Upper lobe of left lung (tissue), 6 donors: Measurements from ENCODE around the gene MSANTD3. TPM values are rescaled to one million over a fixed set of nuclear protein-coding genes. Genes with fewer than 3 reads are reported as not detected.

Experiments used
- ATAC-seq, 2 donors: fragments of 200-7000 bp; cut with Tn5 transposase; one replicate each; pipeline ENCODE4 v1.9.1; 2022; ENCODE audit warnings: mild to moderate bottlenecking in 2 of 2, moderate library complexity in 2 of 2; ENCODE audit not compliant: low FRiP score in 2 of 2
- DNase-seq, 2 donors: peaks; one replicate each; pipeline ENCODE4 v3.0.0-alpha.2; 2019 to 2020
- H3K27ac ChIP-seq, 4 donors: fragments of 200-600 bp; sonication (generic); one replicate each; pipeline ENCODE4 v1.5.1; 2016 to 2019
- H3K27me3 ChIP-seq, 4 donors: fragments of 200-600 bp; sonication (generic); one replicate each; pipeline ENCODE4 v1.5.1; 2017 to 2019
- H3K36me3 ChIP-seq, 4 donors: fragments of 200-600 bp; sonication (generic); one replicate each; pipeline ENCODE4 v1.5.1; 2016 to 2019
- H3K4me1 ChIP-seq, 4 donors: fragments of 200-600 bp; sonication (generic); one replicate each; pipeline ENCODE4 v1.5.1; 2018 to 2019
- H3K4me3 ChIP-seq, 4 donors: fragments of 200-600 bp; sonication (generic); one replicate each; pipeline ENCODE4 v1.5.1; 2017 to 2019; ENCODE audit warnings: mild to moderate bottlenecking in 2 of 4, moderate library complexity in 1 of 4
- H3K9me3 ChIP-seq, 4 donors: fragments of 200-600 bp; sonication (generic); one replicate each; pipeline ENCODE4 v1.5.1; 2018 to 2019
- CTCF ChIP-seq, 6 experiments: fragments of 450-650 bp in 4 of 6; fragments of 200-600 bp in 2 of 6; sonication (generic) in 2 of 6; IDR thresholded peaks; one replicate each; pipeline ENCODE4 v1.5.1; 2016 to 2019; ENCODE audit warnings: antibody characterized with exemption in 6 of 6
- EP300 ChIP-seq, 4 donors: sonication (generic); formaldehyde crosslinking; IDR thresholded peaks; one replicate each; pipeline ENCODE4 v1.5.1; 2017; ENCODE audit warnings: antibody characterized with exemption in 4 of 4, control low read depth in 2 of 4
- POLR2A ChIP-seq, 4 donors: fragments of 450-650 bp; IDR thresholded peaks; one replicate each; pipeline ENCODE4 v1.5.1; 2016 to 2017; ENCODE audit warnings: antibody characterized with exemption in 4 of 4, mild to moderate bottlenecking in 2 of 4
- POLR2AphosphoS5 ChIP-seq, 2 donors: sonication (generic); formaldehyde crosslinking; IDR thresholded peaks; one replicate each; pipeline ENCODE4 v1.5.1; 2017; ENCODE audit warnings: antibody characterized with exemption in 2 of 2
- WGBS, 2 donors: methylation state at CpG; one replicate each; pipeline ENCODE4 v1.1.5; 2017 to 2018; 5-methylcytosine and 5-hydroxymethylcytosine counted together
- total RNA-seq, 6 donors: library from RNA; depleted of rRNA in 4 of 6; stranded (reverse); fragments of >200 nt in 4 of 6; gene quantifications; one replicate each; pipeline versions ENCODE4 v1.1.0 to v1.2.1, GENCODE V29; 2016 to 2021
- donor health status: DM: no; HTN: no; CAD: no; lungs with moderate emphysema.
- donor health status: DM: no; HTN: yes; CAD: no; lungs with severe emphysema.

Gene MSANTD3
- total RNA-seq, 6 donors from 2014 or later, result 13.6 to 28.3 (median 23.0) TPM

GRCh38 chr9:100441911-100442361 lies 15.0 kb downstream of the MSANTD3 start:
- H3K36me3 ChIP-seq, result peaks cover 0 to 12% (median 0%) of the 10 kb centered on the region in 4 donors
- H3K9me3 ChIP-seq, result no peaks in the 10 kb centered on the region
- DNase-seq (no peak), ATAC-seq (no peak)
- TF ChIP-seq POLR2A (IDR thresholded peaks at IDR 0.05) (no peak), EP300 (IDR thresholded peaks at IDR 0.05) (no peak), POLR2AphosphoS5 (IDR thresholded peaks at IDR 0.05) (no peak), CTCF (IDR thresholded peaks at IDR 0.05) (no peak)
- no peak overlapping the region for H3K4me3 ChIP-seq
- no peaks in the 10 kb centered on the region for H3K27me3 ChIP-seq
- peaks cover 0 to 12% (median 5%) of the 10 kb centered on the region in 4 donors for H3K4me1 ChIP-seq
- WGBS, 2 donors, result 83 to 86% methylated on average over 19 of the region's 19 CpGs
- no peak overlapping the region for H3K27ac ChIP-seq

- ATAC-seq (no peak), DNase-seq (no peak)
- Histone ChIP-seq H3K27ac (no peak overlapping the region), H3K4me3 (no peak overlapping the region), H3K9me3 (no peaks in the 10 kb centered on the region), H3K36me3 (peaks cover 0 to 12% (median 0%) of the 10 kb centered on the region in 4 donors), H3K27me3 (no peaks in the 10 kb centered on the region), H3K4me1 (peaks cover 0 to 13% (median 5%) of the 10 kb centered on the region in 4 donors)
- no peak for TF ChIP-seq POLR2A (IDR thresholded peaks at IDR 0.05)
- WGBS, 2 donors, result 43 to 56% methylated on average over 4 of the region's 4 CpGs
These were observed 17.1 kb downstream of the MSANTD3 start for GRCh38 chr9:100443781-100444768.

GRCh38 chr9:100445161-100445902 lies 18.4 kb downstream of the MSANTD3 start:
- WGBS, 2 donors, result 89 to 94% methylated on average over 1 of the region's 1 CpG
- Histone ChIP-seq H3K27me3 (no peaks in the 10 kb centered on the region), H3K9me3 (no peaks in the 10 kb centered on the region), H3K27ac (no peak overlapping the region), H3K4me1 (peaks cover 0 to 13% (median 4%) of the 10 kb centered on the region in 4 donors), H3K4me3 (no peak overlapping the region), H3K36me3 (peaks cover 0 to 12% (median 0%) of the 10 kb centered on the region in 4 donors)
- DNase-seq, result no peak
- TF ChIP-seq POLR2A (IDR thresholded peaks at IDR 0.05), result no peak
- no peak for ATAC-seq

GRCh38 chr9:100445903-100446549 lies 19.1 kb downstream of the MSANTD3 start:
- DNase-seq (no peak), ATAC-seq (no peak)
- TF ChIP-seq EP300 (IDR thresholded peaks at IDR 0.05) (no peak), POLR2A (IDR thresholded peaks at IDR 0.05) (no peak), CTCF (IDR thresholded peaks at IDR 0.05) (no peak), POLR2AphosphoS5 (IDR thresholded peaks at IDR 0.05) (no peak)
- Histone ChIP-seq H3K4me1 (peaks cover 0 to 13% (median 3%) of the 10 kb centered on the region in 4 donors), H3K36me3 (peaks cover 0 to 17% (median 0%) of the 10 kb centered on the region in 4 donors), H3K4me3 (no peak overlapping the region), H3K9me3 (no peaks in the 10 kb centered on the region), H3K27me3 (no peaks in the 10 kb centered on the region), H3K27ac (no peak overlapping the region)
- 93 to 97% methylated on average over 5 of the region's 5 CpGs for WGBS, 2 donors

GRCh38 chr9:100447041-100447440 lies 20.1 kb downstream of the MSANTD3 start:
- Histone ChIP-seq H3K9me3 (no peaks in the 10 kb centered on the region), H3K27ac (no peak overlapping the region), H3K4me3 (no peak overlapping the region), H3K4me1 (peaks cover 0 to 13% (median 3%) of the 10 kb centered on the region in 4 donors), H3K36me3 (peaks cover 0 to 25% (median 0%) of the 10 kb centered on the region in 4 donors), H3K27me3 (no peaks in the 10 kb centered on the region)
- TF ChIP-seq EP300 (IDR thresholded peaks at IDR 0.05) (no peak), POLR2A (IDR thresholded peaks at IDR 0.05) (no peak), POLR2AphosphoS5 (IDR thresholded peaks at IDR 0.05) (no peak), CTCF (IDR thresholded peaks at IDR 0.05) (no peak)
- ATAC-seq (no peak), DNase-seq (no peak)
